Esophagus squamous epithelium (tissue), 5 donors: ENCODE data around the gene HSPBP1. TPM values are rescaled to one million over a fixed set of nuclear protein-coding genes. Genes with fewer than 3 reads are reported as not detected.

Source experiments
- DNase-seq: peaks from one replicate; lab custom pipeline; 2025; lab: John Stamatoyannopoulos, UW
- H3K27ac ChIP-seq, 4 donors: fragments of 200-600 bp; sonication (generic); one replicate each; pipeline ENCODE4 v1.5.1; 2016 to 2019; ENCODE audit warnings: mild to moderate bottlenecking in 1 of 4
- H3K27me3 ChIP-seq, 4 donors: fragments of 200-600 bp; sonication (generic); 1 replicate in 3 of 4; 2 replicates in 1 of 4; pipeline versions ENCODE4 v1.5.1 to v1.6.0; 2017 to 2021; ENCODE audit warnings: antibody characterized with exemption in 1 of 4
- H3K36me3 ChIP-seq, 3 donors: fragments of 200-600 bp; sonication (generic); one replicate each; pipeline ENCODE4 v1.5.1; 2016 to 2019
- H3K4me1 ChIP-seq, 3 donors: fragments of 200-600 bp; sonication (generic); one replicate each; pipeline ENCODE4 v1.5.1; 2017 to 2019
- H3K4me3 ChIP-seq, 4 donors: fragments of 200-600 bp; sonication (generic); 1 replicate in 3 of 4; 2 replicates in 1 of 4; pipeline ENCODE4 v1.5.1; 2016 to 2019; ENCODE audit warnings: mild to moderate bottlenecking in 2 of 4, moderate library complexity in 1 of 4
- H3K9me3 ChIP-seq, 3 donors: fragments of 200-600 bp; sonication (generic); one replicate each; pipeline ENCODE4 v1.5.1; 2016 to 2019
- POLR2A ChIP-seq, 4 donors: fragments of 450-650 bp; IDR thresholded peaks; one replicate each; pipeline ENCODE4 v1.6.1; 2017; ENCODE audit warnings: antibody characterized with exemption in 4 of 4, mild to moderate bottlenecking in 4 of 4, moderate library complexity in 3 of 4
- WGBS, 2 donors: methylation state at CpG; one replicate each; pipeline ENCODE4 v1.1.5; 2018; 5-methylcytosine and 5-hydroxymethylcytosine counted together
- intact Hi-C: fragments of 100-400 bp; cut with DNase I; formaldehyde crosslinking; loops from one replicate; pipeline ENCODE4 v1.15.0; 2022
- total RNA-seq, 4 donors: library from RNA; depleted of rRNA; stranded (reverse); fragments of >200 nt; gene quantifications; one replicate each; pipeline ENCODE4 v1.1.0, GENCODE V29; 2016
- TF ChIP-seq, protein P1 (sequence below), 6 experiments: fragments of 450-650 bp in 4 of 6; fragments of 200-600 bp in 2 of 6; sonication (generic) in 2 of 6; IDR thresholded peaks; one replicate each; pipeline ENCODE4 v1.5.1; 2016 to 2019; ENCODE audit warnings: antibody characterized with exemption in 6 of 6, mild to moderate bottlenecking in 4 of 6, moderate library complexity in 4 of 6
- donor health status: DM: yes; HTN: yes; CAD: no.

The HSPBP1 gene
- total RNA-seq, 4 donors from 2014 or later, result 27.1 to 40.7 (median 32.4) TPM

DNA sequence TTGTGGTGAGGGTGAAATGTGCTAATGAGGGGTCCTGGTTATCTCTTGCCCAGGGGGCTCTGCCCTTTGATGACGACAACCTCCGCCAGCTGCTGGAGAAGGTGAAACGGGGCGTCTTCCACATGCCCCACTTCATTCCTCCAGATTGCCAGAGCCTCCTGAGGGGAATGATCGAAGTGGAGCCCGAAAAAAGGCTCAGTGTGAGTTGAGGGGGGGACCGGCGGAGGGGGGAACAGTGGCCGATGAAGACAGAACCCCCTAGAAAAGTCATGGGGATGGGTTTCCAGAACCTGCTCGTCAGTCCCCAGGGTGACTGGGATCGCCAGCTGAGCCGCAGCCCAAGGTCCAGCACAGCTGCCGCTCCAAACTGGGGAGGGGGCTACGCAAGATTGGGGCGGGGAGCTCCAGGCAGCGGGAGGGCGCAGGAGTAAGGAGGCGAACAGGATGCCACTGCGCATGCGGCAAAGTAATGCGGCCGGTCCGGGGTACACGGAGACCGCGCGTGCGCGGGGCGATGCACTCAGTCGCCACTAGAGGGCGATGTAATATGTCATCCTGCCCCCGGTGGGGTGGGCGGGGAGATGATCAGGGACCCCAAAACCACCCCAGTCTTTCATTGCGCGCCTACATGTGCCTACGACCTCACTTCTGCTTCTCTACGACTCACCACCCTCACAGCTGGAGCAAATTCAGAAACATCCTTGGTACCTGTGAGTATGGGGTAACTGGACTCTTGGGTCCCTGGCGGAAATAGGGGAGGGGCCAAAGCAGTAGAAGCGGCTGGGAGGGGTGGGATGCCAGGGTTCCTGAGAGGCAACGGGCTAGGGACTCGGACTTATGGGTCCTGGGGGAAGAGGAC, 21.8 kb upstream of the HSPBP1 start:
- TF ChIP-seq, protein P1, sequence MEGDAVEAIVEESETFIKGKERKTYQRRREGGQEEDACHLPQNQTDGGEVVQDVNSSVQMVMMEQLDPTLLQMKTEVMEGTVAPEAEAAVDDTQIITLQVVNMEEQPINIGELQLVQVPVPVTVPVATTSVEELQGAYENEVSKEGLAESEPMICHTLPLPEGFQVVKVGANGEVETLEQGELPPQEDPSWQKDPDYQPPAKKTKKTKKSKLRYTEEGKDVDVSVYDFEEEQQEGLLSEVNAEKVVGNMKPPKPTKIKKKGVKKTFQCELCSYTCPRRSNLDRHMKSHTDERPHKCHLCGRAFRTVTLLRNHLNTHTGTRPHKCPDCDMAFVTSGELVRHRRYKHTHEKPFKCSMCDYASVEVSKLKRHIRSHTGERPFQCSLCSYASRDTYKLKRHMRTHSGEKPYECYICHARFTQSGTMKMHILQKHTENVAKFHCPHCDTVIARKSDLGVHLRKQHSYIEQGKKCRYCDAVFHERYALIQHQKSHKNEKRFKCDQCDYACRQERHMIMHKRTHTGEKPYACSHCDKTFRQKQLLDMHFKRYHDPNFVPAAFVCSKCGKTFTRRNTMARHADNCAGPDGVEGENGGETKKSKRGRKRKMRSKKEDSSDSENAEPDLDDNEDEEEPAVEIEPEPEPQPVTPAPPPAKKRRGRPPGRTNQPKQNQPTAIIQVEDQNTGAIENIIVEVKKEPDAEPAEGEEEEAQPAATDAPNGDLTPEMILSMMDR (IDR thresholded peaks at IDR 0.05), result peak; percentile 95 to 100 (median 98)
- no peak for TF ChIP-seq POLR2A (IDR thresholded peaks at IDR 0.05)
- Histone ChIP-seq H3K27me3 (no peaks in the 10 kb centered on the region), H3K9me3 (no peaks in the 10 kb centered on the region), H3K27ac (peak overlapping the region in 2 of 4 donors; percentile 4 to 27), H3K36me3 (peaks cover 0 to 8% (median 0%) of the 10 kb centered on the region in 3 donors), H3K4me1 (peaks cover 9 to 11% (median 10%) of the 10 kb centered on the region in 3 donors), H3K4me3 (peak overlapping the region in 3 of 4 donors; percentile 32 to 62 (median 35))
- DNase-seq, result no peak
- intact Hi-C loops, result loop anchor here (10.0 kb wide), 1 partner anchor 73 kb away; the partner anchor contains the start of genes IL11 and TMEM190
- WGBS, 2 donors, result 9 to 14% methylated on average over 12 to 36 of the region's 42 CpGs

DNA sequence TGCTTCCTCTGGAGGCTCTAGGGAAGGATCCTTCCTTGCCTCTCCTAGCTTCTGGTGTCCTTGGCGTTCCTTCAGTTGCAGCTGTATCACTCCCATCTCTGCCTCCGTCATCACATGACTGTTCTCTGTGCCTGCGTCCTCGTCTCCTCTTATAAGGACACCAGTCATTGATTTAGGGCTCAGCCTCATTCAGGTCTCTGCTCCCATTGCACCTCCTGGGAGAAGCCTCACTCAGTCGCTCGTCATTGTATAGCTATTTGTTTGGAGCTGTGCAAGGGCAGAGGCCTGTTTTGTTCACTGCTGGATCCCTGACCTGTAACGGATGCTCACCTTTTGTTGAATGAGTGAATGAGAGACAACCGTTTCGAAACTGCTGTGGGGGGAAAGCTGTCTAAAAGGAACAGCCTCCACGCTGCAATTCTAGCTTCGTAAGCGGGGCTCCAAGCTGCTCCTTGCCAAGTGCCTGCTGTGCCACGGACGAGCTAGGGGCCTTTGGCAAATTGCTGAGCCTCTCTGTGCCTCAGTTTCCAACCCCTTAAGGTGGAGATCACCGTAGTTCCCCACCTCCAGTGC, 21.1 kb upstream of the HSPBP1 start:
- 76 to 79% methylated on average over 5 to 7 of the region's 15 CpGs for WGBS, 2 donors
- intact Hi-C loops, result loop anchor here (10.0 kb wide), 1 partner anchor 74 kb away; the partner anchor contains the start of genes IL11 and TMEM190
- H3K4me1 ChIP-seq, result peaks cover 9 to 11% (median 10%) of the 10 kb centered on the region in 3 donors
- no peaks in the 10 kb centered on the region for H3K9me3 ChIP-seq
- no peaks in the 10 kb centered on the region for H3K27me3 ChIP-seq
- TF ChIP-seq, protein P1 (IDR thresholded peaks at IDR 0.05), result no peak
- TF ChIP-seq POLR2A (IDR thresholded peaks at IDR 0.05), result no peak
- peaks cover 0 to 2% (median 0%) of the 10 kb centered on the region in 3 donors for H3K36me3 ChIP-seq
- H3K27ac ChIP-seq, result no peak overlapping the region
- no peak overlapping the region for H3K4me3 ChIP-seq
- DNase-seq, result no peak

DNA sequence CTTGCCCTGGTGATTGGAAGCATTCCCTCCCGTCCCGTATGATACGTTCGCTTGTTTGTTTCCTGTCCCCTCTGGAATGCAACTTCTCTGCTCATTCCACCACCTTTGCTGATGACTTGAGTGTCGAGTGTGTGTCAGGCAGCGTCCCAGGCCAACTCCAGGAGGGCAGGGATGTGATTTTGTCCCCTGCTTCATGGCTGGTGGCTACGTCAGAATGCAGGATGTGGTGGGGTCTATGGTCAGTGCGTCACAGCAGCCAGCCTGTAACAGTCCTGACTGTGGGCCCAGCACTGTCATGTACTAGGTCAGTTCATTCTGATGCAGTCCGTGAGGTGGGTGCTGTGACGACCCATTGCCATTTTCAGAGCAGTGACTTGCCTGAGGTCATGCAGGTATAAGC, 20.1 kb upstream of the HSPBP1 start:
- Histone ChIP-seq H3K27ac (no peak overlapping the region), H3K27me3 (no peaks in the 10 kb centered on the region), H3K9me3 (no peaks in the 10 kb centered on the region), H3K4me3 (no peak overlapping the region), H3K36me3 (no peaks in the 10 kb centered on the region), H3K4me1 (peaks cover 9 to 11% (median 10%) of the 10 kb centered on the region in 3 donors)
- TF ChIP-seq, protein P1 (IDR thresholded peaks at IDR 0.05), result no peak
- no peak for TF ChIP-seq POLR2A (IDR thresholded peaks at IDR 0.05)
- intact Hi-C loops, result loop anchor here (10.0 kb wide), 1 partner anchor 75 kb away; the partner anchor contains the start of genes IL11 and TMEM190
- no peak for DNase-seq
- 85 to 88% methylated on average over 4 to 8 of the region's 10 CpGs for WGBS, 2 donors

DNA sequence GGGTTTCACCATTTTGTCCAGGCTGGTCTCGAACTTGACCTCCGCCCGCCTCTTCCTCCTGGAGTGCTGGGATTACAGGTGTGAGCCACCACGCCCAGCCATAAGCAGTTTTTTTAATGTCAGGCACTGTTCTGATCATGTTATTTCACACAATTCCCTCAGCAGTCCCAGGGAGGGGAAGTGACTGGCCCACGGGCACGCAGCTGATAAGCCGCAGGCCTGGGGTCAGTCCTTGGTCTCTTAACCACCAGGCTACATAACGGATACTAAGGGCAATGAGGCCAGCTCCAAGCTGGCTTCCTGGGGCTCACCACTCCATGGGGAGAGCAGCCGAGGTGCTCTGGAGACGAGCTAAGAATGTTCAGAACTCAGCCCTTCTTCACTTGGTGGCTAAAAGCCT, 17.4 kb upstream of the HSPBP1 start:
- DNase-seq, result no peak
- no peak for TF ChIP-seq POLR2A (IDR thresholded peaks at IDR 0.05)
- TF ChIP-seq, protein P1 (IDR thresholded peaks at IDR 0.05), result no peak
- no peaks in the 10 kb centered on the region for H3K27me3 ChIP-seq
- no peak overlapping the region for H3K4me3 ChIP-seq
- H3K9me3 ChIP-seq, result no peaks in the 10 kb centered on the region
- no peak overlapping the region for H3K27ac ChIP-seq
- H3K4me1 ChIP-seq, result peaks cover 8 to 11% (median 10%) of the 10 kb centered on the region in 3 donors
- WGBS, 2 donors, result 84 to 89% methylated on average over 7 to 8 of the region's 10 CpGs
- intact Hi-C loops, result no loop called here
- H3K36me3 ChIP-seq, result no peaks in the 10 kb centered on the region
